Midbrain (tissue), 1 donor: Measurements from ENCODE around the gene CYTH3.

ENCODE experiments used
- DNase-seq: peaks from one replicate; lab custom pipeline; 2025; lab: John Stamatoyannopoulos, UW

The CYTH3 gene

GRCh38 chr7:6256677-6257535, 15.5 kb downstream of the CYTH3 start:
- no peak for DNase-seq

GRCh38 chr7:6256109-6256483, 16.3 kb downstream of the CYTH3 start:
- DNase-seq: no peak

- DNase-seq: no peak
Observed at GRCh38 chr7:6254866-6255265, 17.6 kb downstream of the CYTH3 start.

GRCh38 chr7:6252748-6253147, 19.7 kb downstream of the CYTH3 start:
- DNase-seq: no peak

- no peak for DNase-seq
Observed at GRCh38 chr7:6252341-6252746, 20.1 kb downstream of the CYTH3 start.

- DNase-seq: no peak
Observed at GRCh38 chr7:6251653-6252052, 20.8 kb downstream of the CYTH3 start.

GRCh38 chr7:6250364-6250833, 22.0 kb downstream of the CYTH3 start:
- no peak for DNase-seq

- no peak for DNase-seq
Observed at GRCh38 chr7:6249043-6249442, 23.4 kb downstream of the CYTH3 start.

- DNase-seq: no peak
Observed at GRCh38 chr7:6248581-6248980, 23.8 kb downstream of the CYTH3 start.

- no peak for DNase-seq
Observed at GRCh38 chr7:6246251-6246917, 26.0 kb downstream of the CYTH3 start.

GRCh38 chr7:6244021-6244420, 28.4 kb downstream of the CYTH3 start:
- DNase-seq: no peak

- DNase-seq: no peak
Observed at GRCh38 chr7:6243168-6243567, 29.3 kb downstream of the CYTH3 start.

GRCh38 chr7:6242561-6242960, 29.9 kb downstream of the CYTH3 start:
- DNase-seq: no peak

- no peak for DNase-seq
Observed at GRCh38 chr7:6241607-6241973, 30.8 kb downstream of the CYTH3 start.

GRCh38 chr7:6238309-6238925, 34.0 kb downstream of the CYTH3 start:
- DNase-seq: no peak

- DNase-seq: no peak
Observed at GRCh38 chr7:6237730-6238129, 34.7 kb downstream of the CYTH3 start.

GRCh38 chr7:6237011-6237410, 35.4 kb downstream of the CYTH3 start:
- DNase-seq: no peak

- no peak for DNase-seq
Observed at GRCh38 chr7:6235029-6235871, 37.2 kb downstream of the CYTH3 start.

GRCh38 chr7:6234384-6234783, 38.0 kb downstream of the CYTH3 start:
- no peak for DNase-seq

- DNase-seq: no peak
Observed at GRCh38 chr7:6232534-6232933, 39.9 kb downstream of the CYTH3 start.

- DNase-seq: no peak
Observed at GRCh38 chr7:6232116-6232515, 40.3 kb downstream of the CYTH3 start.

- DNase-seq: no peak
Observed at GRCh38 chr7:6231184-6231583, 41.2 kb downstream of the CYTH3 start.
